Measurements from ENCODE around the gene PRSS57. TPM values are rescaled to one million over a fixed set of nuclear protein-coding genes. Genes with fewer than 3 reads are reported as not detected.

The PRSS57 gene
- total and polyA plus RNA-seq, 2 of the 13 experiments (the other 11 are each of a cell fraction or from before 2014, with no cell fraction given): 0.12 TPM; not detected in 1

DNA sequence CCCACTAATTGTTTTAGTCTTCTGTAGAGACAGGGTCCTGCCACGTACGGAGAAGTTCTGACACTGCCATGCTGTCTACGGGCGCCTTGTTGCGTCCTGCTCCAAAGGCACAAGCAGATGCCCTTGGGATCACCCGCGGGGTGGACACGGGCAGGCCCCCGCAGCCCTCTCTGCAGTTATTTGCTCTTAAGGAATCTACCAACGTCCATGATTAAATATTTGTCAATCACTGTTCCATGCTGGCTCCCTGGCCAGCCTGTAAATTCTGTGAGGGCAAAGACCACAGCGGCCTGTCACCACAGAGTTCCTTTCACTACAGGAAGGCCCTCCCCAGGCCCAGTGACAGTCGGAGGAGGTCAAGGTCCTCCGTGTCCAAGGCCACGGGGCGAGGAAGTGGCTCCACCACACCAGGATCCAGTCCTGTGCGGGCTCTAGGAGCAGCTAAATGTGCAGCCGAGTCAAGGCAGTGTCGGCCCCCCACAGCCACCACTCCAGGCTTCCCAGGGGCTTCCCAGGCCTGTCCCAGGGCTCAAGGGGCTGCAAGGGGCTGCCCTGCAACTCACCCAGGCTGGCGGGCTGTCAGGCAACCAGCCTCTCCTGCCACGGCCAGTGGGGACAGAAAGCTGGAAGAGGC is 34.3 kb downstream of the PRSS57 start (continued):
- TF ChIP-seq GLI4 (CRISPR knock-in tag; IDR thresholded peaks at IDR 0.05; ENCODE audit: borderline replicate concordance): no peak
- TF ChIP-seq RFX3 (CRISPR knock-in tag; IDR thresholded peaks at IDR 0.05): no peak
- TF ChIP-seq HOXD1 (CRISPR knock-in tag; IDR thresholded peaks at IDR 0.05): 0 out of 2 replicates have a peak, but pooled peaks have one; percentile 39
- TF ChIP-seq, protein P1, sequence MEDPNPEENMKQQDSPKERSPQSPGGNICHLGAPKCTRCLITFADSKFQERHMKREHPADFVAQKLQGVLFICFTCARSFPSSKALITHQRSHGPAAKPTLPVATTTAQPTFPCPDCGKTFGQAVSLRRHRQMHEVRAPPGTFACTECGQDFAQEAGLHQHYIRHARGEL (CRISPR knock-in tag; IDR thresholded peaks at IDR 0.05): no peak
- no peak for TF ChIP-seq ATAD3A (CRISPR knock-in tag; IDR thresholded peaks at IDR 0.05)
- TF ChIP-seq, protein P2, sequence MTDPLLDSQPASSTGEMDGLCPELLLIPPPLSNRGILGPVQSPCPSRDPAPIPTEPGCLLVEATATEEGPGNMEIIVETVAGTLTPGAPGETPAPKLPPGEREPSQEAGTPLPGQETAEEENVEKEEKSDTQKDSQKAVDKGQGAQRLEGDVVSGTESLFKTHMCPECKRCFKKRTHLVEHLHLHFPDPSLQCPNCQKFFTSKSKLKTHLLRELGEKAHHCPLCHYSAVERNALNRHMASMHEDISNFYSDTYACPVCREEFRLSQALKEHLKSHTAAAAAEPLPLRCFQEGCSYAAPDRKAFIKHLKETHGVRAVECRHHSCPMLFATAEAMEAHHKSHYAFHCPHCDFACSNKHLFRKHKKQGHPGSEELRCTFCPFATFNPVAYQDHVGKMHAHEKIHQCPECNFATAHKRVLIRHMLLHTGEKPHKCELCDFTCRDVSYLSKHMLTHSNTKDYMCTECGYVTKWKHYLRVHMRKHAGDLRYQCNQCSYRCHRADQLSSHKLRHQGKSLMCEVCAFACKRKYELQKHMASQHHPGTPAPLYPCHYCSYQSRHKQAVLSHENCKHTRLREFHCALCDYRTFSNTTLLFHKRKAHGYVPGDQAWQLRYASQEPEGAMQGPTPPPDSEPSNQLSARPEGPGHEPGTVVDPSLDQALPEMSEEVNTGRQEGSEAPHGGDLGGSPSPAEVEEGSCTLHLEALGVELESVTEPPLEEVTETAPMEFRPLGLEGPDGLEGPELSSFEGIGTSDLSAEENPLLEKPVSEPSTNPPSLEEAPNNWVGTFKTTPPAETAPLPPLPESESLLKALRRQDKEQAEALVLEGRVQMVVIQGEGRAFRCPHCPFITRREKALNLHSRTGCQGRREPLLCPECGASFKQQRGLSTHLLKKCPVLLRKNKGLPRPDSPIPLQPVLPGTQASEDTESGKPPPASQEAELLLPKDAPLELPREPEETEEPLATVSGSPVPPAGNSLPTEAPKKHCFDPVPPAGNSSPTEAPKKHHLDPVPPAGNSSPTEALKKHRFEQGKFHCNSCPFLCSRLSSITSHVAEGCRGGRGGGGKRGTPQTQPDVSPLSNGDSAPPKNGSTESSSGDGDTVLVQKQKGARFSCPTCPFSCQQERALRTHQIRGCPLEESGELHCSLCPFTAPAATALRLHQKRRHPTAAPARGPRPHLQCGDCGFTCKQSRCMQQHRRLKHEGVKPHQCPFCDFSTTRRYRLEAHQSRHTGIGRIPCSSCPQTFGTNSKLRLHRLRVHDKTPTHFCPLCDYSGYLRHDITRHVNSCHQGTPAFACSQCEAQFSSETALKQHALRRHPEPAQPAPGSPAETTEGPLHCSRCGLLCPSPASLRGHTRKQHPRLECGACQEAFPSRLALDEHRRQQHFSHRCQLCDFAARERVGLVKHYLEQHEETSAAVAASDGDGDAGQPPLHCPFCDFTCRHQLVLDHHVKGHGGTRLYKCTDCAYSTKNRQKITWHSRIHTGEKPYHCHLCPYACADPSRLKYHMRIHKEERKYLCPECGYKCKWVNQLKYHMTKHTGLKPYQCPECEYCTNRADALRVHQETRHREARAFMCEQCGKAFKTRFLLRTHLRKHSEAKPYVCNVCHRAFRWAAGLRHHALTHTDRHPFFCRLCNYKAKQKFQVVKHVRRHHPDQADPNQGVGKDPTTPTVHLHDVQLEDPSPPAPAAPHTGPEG (CRISPR knock-in tag; IDR thresholded peaks at IDR 0.05): no peak
- no peak for TF ChIP-seq HNRNPUL1 (IDR thresholded peaks at IDR 0.05; ENCODE audit: low read depth, low read length)
- TF ChIP-seq, protein P3, sequence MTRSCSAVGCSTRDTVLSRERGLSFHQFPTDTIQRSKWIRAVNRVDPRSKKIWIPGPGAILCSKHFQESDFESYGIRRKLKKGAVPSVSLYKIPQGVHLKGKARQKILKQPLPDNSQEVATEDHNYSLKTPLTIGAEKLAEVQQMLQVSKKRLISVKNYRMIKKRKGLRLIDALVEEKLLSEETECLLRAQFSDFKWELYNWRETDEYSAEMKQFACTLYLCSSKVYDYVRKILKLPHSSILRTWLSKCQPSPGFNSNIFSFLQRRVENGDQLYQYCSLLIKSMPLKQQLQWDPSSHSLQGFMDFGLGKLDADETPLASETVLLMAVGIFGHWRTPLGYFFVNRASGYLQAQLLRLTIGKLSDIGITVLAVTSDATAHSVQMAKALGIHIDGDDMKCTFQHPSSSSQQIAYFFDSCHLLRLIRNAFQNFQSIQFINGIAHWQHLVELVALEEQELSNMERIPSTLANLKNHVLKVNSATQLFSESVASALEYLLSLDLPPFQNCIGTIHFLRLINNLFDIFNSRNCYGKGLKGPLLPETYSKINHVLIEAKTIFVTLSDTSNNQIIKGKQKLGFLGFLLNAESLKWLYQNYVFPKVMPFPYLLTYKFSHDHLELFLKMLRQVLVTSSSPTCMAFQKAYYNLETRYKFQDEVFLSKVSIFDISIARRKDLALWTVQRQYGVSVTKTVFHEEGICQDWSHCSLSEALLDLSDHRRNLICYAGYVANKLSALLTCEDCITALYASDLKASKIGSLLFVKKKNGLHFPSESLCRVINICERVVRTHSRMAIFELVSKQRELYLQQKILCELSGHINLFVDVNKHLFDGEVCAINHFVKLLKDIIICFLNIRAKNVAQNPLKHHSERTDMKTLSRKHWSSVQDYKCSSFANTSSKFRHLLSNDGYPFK (CRISPR knock-in tag; IDR thresholded peaks at IDR 0.05; ENCODE audit: borderline replicate concordance): peak; percentile 66; the same call in 1 of the 2 replicates
- peak; percentile 81 for TF ChIP-seq GABPB1 (CRISPR knock-in tag; IDR thresholded peaks at IDR 0.05)
- TF ChIP-seq ZNF777 (CRISPR knock-in tag; IDR thresholded peaks at IDR 0.05): 0 out of 2 replicates have a peak, but pooled peaks have one; percentile 35
- no peak for TF ChIP-seq SCMH1 (CRISPR knock-in tag; IDR thresholded peaks at IDR 0.05; ENCODE audit: borderline replicate concordance)
- TF ChIP-seq ZNF839 (CRISPR knock-in tag; IDR thresholded peaks at IDR 0.05; ENCODE audit: borderline replicate concordance): no peak
- 0 out of 2 replicates have a peak, but pooled peaks have one; percentile 27 for TF ChIP-seq CREB1 (IDR thresholded peaks at IDR 0.05)
- no peak for TF ChIP-seq CREB1 (CRISPR knock-in tag; IDR thresholded peaks at IDR 0.05)
- peak; percentile 96 for TF ChIP-seq MEIS1 (CRISPR knock-in tag; IDR thresholded peaks at IDR 0.05; ENCODE audit: borderline replicate concordance)
- peak; percentile 53; the same call in 1 of the 2 replicates for TF ChIP-seq TARDBP (CRISPR knock-in tag; IDR thresholded peaks at IDR 0.05)
- TF ChIP-seq SRF (IDR thresholded peaks at IDR 0.05; ENCODE audit: low read depth, low read length): no peak
- peak; percentile 77 for TF ChIP-seq KAT8 (CRISPR knock-in tag; IDR thresholded peaks at IDR 0.05)

Data from HepG2 (cell line).